Right lobe of liver (tissue), 6 donors: ENCODE results near the gene EOGT. TPM values are rescaled to one million over a fixed set of nuclear protein-coding genes. Genes with fewer than 3 reads are reported as not detected.

Experiments used
- ATAC-seq, 4 donors: fragments of 200-7000 bp; cut with Tn5 transposase; one replicate each; pipeline ENCODE4 v1.9.1; 2020; ENCODE audit warnings: mild to moderate bottlenecking in 4 of 4, moderate library complexity in 4 of 4
- DNase-seq, 3 donors: peaks; one replicate each; pipeline ENCODE4 v3.0.0-alpha.2; 2020
- H3K27ac ChIP-seq, 3 donors: fragments of 200-600 bp; one replicate each; pipeline ENCODE4 v1.8.0; 2022
- H3K27me3 ChIP-seq, 2 donors: fragments of 200-600 bp; one replicate each; pipeline ENCODE4 v1.8.0; 2022
- H3K36me3 ChIP-seq, 4 donors: fragments of 200-600 bp; sonication (generic) in 1 of 4; one replicate each; pipeline versions ENCODE4 v1.5.1 to v1.8.0; 2017 to 2022; ENCODE audit warnings: control low read depth in 1 of 4
- H3K4me1 ChIP-seq, 4 donors: fragments of 200-600 bp; sonication (generic) in 1 of 4; one replicate each; pipeline versions ENCODE4 v1.5.1 to v1.8.0; 2017 to 2022; ENCODE audit warnings: control low read depth in 1 of 4
- H3K4me3 ChIP-seq, 3 donors: fragments of 200-600 bp; one replicate each; pipeline ENCODE4 v1.8.0; 2022
- H3K9me3 ChIP-seq, 4 donors: fragments of 200-600 bp; sonication (generic) in 1 of 4; one replicate each; pipeline versions ENCODE4 v1.5.1 to v1.8.0; 2017 to 2022; ENCODE audit warnings: control low read depth in 1 of 4
- CTCF ChIP-seq, 4 donors: fragments of 200-600 bp in 3 of 4; fragments of 450-650 bp in 1 of 4; IDR thresholded peaks; one replicate each; pipeline versions ENCODE4 v1.5.1 to v1.8.0; 2016 to 2022; ENCODE audit warnings: antibody characterized with exemption in 4 of 4, mild to moderate bottlenecking in 2 of 4
- POLR2A ChIP-seq: fragments of 450-650 bp; IDR thresholded peaks from one replicate; pipeline ENCODE4 v1.6.1; 2017; ENCODE audit warnings: antibody characterized with exemption, mild to moderate bottlenecking
- WGBS: methylation state at CpG from one replicate; pipeline ENCODE4 v1.1.6; 2018; ENCODE audit warnings: low coverage, low lambda C conversion rate; ENCODE audit not compliant: insufficient coverage; ENCODE audit errors: missing lambda C conversion rate; 5-methylcytosine and 5-hydroxymethylcytosine counted together
- intact Hi-C, 2 donors: fragments of 100-400 bp; cut with DNase I; formaldehyde crosslinking; loops; one replicate each; pipeline versions ENCODE4 v1.11.2 to v1.14.1; 2022
- total RNA-seq, 6 experiments: library from RNA; depleted of rRNA in 2 of 6; stranded (reverse); fragments of >200 nt in 2 of 6; fragmentation: NEBNext Ultra II Directional in 3 of 6; extraction: Animal tissue kit (Norgen Biotek cat#: 25700) in 3 of 6; gene quantifications; one replicate each; pipeline versions ENCODE4 v1.1.0 to v1.2.4, GENCODE V29; 2016 to 2023
- donor health status: DM: no; HTN: yes; CAD: no.
- donor health status: DM: no; HTN: no; CAD: no.
- donor health status: DM: no; HTN: no; CAD: no.
- donor health status: DM: no; HTN: yes; CAD: no.
- donor health status: DM: no; HTN: yes; CAD: no.

The EOGT gene
- total RNA-seq, 6 experiments from 2014 or later: 3.4 to 8.7 (median 5.1) TPM

- no peak for TF ChIP-seq CTCF (IDR thresholded peaks at IDR 0.05)
- TF ChIP-seq POLR2A: no peak
- ATAC-seq (no peak), DNase-seq (no peak)
- no peaks in the 10 kb centered on the region for H3K9me3 ChIP-seq
- 52% methylated on average over 3 of the region's 3 CpGs for WGBS
- H3K27ac ChIP-seq: no peak overlapping the region
- intact Hi-C loops: no loop called here
- H3K4me3 ChIP-seq: no peak overlapping the region
- no peaks in the 10 kb centered on the region for H3K27me3 ChIP-seq
- no peaks in the 10 kb centered on the region for H3K4me1 ChIP-seq
- H3K36me3 ChIP-seq: no peaks in the 10 kb centered on the region
These were observed 55.6 kb downstream of the EOGT start for GRCh38 chr3:68957895-68958294.

- Histone ChIP-seq H3K4me3 (no peak overlapping the region), H3K9me3 (no peaks in the 10 kb centered on the region), H3K27ac (no peak overlapping the region), H3K4me1 (no peaks in the 10 kb centered on the region), H3K36me3 (no peaks in the 10 kb centered on the region), H3K27me3 (no peaks in the 10 kb centered on the region)
- intact Hi-C loops: no loop called here
- 51% methylated on average over 6 of the region's 6 CpGs for WGBS
- DNase-seq (no peak), ATAC-seq (no peak)
- no peak for TF ChIP-seq POLR2A
- no peak for TF ChIP-seq CTCF (IDR thresholded peaks at IDR 0.05)
These were observed 59.6 kb downstream of the EOGT start for GRCh38 chr3:68953816-68954444.

- no peak for ATAC-seq
- no peaks in the 10 kb centered on the region for H3K27me3 ChIP-seq
- WGBS: 89% methylated on average over 1 of the region's 1 CpG
- TF ChIP-seq POLR2A: no peak
- TF ChIP-seq CTCF (IDR thresholded peaks at IDR 0.05): no peak
- DNase-seq: no peak
- no peak overlapping the region for H3K27ac ChIP-seq
- intact Hi-C loops: no loop called here
- H3K36me3 ChIP-seq: no peaks in the 10 kb centered on the region
- H3K4me1 ChIP-seq: no peaks in the 10 kb centered on the region
- H3K4me3 ChIP-seq: no peak overlapping the region
- H3K9me3 ChIP-seq: no peaks in the 10 kb centered on the region
These were observed 68.3 kb downstream of the EOGT start for GRCh38 chr3:68945225-68945624.

- DNase-seq: no peak
- Histone ChIP-seq H3K4me1 (no peaks in the 10 kb centered on the region), H3K27me3 (no peaks in the 10 kb centered on the region), H3K27ac (no peak overlapping the region), H3K9me3 (no peaks in the 10 kb centered on the region), H3K36me3 (no peaks in the 10 kb centered on the region), H3K4me3 (no peak overlapping the region)
- no peak for ATAC-seq
- WGBS: 90% methylated on average over 1 of the region's 1 CpG
- TF ChIP-seq POLR2A (no peak), CTCF (IDR thresholded peaks at IDR 0.05) (no peak)
- intact Hi-C loops: no loop called here
These were observed 69.6 kb downstream of the EOGT start for GRCh38 chr3:68943753-68944500.
